Stimulated activated CD8-positive, alpha-beta memory T cell treated with anti-CD3 and anti-CD28 coated beads, Interleukin-15, amount 100 ng/mL, for 4 hours (primary cell): ENCODE results near the gene GALNT1.
A peak's percentile ranks its signal among the peaks of the same experiment; 100 is the strongest.

Experiments used
- DNase-seq, 2 donors: peaks; one replicate each; pipeline ENCODE4 v3.0.0-alpha.2; 2020; ENCODE audit warnings: low read depth in 2 of 2

The GALNT1 gene

DNA sequence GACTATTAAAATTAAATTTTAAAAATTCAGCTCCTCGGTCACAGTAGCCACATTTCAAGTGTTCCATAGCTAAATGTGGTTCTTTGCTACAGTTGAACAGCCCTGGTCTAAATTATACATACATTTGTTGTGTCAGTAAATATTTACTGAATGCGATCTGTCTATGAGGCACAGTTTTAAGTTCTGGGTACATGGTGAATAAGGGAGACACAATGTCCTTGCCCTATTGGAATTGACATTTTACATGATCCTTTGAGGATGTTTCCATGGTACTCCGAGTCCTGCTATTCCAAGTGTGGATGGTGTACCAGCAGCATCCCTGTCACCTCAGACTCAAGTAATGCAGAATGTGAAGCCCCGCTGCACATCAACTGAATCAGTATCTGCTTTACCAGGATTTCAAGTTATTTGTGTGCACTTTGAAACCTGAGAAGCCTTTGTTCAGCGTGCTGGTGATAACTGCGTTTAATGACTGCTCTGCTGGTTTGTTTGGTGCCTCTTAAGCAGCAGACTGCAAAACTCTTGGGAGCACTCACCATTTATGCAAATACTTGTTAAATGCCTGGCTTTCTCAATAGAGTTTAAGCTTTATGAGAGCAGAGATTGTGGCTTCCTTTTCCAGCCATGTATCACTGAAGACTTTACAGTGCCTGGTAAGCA is 1.5 kb downstream of the GALNT1 start:
- DNase-seq, result no peak

DNA sequence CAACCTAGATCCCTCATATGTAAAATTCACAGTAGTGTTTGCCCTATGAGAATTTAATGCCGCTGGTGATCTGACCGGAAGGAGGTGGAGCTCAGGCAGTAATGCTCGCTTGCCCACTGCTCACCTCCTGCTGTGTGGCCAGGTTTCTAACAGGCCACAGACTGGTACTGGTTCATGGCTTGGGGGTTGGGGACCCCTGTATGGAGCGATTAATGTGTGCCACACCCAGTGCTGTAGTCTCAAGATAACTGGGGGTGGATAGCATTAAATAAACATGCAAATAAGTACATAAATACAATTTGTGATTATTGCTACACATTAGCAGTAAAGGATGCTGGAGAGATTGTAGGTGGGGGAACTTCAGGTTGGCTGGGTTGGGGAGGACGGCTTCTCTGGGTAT is 3.2 kb downstream of the GALNT1 start:
- no peak for DNase-seq

DNA sequence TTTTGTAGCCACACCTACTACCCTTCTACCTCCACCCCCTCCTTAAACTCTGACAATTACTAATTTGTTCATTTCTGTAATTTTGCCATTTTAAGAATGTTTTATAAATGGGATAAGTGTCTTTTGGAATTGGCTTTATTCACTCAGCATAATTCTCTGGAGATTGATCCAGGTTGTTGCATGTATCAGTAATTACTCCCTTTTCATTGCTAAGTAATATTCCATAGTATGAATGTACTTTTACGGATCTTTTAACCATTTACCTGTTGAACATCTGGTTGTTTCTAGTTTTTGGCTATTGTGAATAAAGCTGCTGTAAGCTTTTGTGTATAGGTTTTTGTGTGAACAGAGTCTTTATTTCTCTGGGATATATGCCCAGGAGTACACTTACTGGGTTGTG is 4.1 kb downstream of the GALNT1 start:
- DNase-seq, result no peak

DNA sequence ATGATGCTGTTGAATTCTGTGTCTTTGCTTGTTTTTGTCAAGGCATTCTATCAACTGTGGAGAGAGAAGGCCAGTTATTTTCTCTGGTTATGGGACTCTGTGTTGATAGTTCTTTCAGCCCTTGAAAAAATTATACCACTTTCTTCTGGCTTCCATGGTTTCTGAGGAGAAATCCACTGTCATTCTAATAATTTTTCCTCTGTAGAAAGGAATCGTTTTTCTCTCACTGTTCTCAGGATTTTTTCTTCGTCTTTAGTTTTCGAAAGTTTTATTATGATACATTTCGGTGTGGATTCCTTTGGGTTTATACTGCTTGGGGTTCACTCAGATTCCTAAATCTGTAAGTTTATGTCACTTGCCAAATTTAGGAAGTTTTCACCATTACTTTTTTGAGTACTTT is 6.6 kb downstream of the GALNT1 start:
- no peak for DNase-seq

DNA sequence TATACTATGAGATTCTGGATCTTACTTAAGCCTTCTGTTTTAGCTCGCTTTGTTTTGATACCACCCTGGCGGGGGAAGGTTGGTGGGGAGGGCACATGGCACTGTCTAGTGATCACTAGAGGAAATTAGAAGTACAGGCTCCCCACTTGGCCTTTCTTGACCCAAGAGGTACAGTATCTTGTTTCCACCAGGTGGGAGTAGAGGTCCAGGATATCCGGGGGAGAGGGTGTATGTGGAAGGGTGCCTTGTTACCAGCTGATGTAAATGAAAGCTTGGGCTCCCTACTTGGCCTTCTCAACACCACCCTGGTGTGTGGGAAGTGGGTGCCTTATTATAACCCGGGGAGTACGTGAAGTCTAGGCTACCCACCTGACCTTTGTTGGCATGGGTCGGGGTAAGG is 7.5 kb downstream of the GALNT1 start:
- no peak for DNase-seq

DNA sequence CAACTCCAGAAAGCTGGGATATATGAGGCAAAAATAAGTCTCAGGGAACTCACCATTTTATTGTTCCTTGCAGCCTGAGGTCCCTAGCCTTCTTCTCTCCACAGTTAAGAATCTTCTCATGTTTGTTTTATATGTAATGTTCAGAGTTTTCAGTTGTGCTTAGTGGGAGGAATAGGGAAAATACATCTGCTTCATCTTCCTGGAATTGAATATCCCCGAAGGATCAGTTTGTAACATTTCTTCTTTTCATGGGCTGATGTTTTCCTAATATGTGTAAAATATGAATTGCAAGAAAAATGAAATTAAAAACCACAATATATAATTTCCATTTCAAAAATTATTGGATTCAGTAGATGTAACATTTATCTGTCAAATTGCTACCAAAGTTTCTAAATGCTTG is 8.0 kb downstream of the GALNT1 start:
- no peak for DNase-seq

DNA sequence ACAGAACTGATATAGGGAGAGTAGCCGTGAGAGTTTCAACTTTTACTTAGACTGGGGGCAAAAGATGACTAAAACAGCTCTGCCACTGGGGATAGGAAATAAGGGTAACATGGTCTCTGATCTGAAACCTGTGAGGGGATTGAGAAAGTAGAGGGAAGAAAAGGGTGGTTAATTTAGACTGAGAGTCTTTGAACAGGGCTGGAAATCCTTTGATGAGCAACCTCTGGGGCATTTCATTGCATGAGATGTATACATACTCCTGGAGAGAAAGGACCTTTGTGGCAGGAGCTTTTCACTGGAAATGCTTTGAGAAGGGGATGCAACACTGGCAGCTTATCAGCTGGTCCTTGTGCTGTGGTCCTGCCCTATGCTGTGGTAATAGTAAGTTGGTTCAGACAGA is 9.4 kb downstream of the GALNT1 start:
- DNase-seq, result no peak

DNA sequence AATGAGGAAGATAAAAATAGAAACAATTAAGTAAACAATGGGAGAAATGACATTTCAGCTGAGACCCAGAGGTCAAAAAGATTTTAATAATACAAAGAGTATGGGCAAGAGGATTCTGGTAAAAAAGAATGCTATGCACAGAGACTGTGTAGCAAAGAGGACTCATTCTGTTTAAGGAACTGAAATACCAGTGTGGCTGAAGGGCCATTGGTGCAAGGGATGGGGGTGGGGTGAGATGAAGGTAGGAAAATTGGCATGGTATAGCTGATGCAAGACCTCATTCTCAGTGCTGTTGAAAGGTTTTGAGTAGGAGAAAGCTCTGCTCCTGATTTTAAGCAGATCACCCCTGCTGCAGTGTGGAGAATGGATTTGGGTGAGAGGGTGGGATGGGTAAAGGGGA is 10.8 kb downstream of the GALNT1 start:
- DNase-seq, result no peak

DNA sequence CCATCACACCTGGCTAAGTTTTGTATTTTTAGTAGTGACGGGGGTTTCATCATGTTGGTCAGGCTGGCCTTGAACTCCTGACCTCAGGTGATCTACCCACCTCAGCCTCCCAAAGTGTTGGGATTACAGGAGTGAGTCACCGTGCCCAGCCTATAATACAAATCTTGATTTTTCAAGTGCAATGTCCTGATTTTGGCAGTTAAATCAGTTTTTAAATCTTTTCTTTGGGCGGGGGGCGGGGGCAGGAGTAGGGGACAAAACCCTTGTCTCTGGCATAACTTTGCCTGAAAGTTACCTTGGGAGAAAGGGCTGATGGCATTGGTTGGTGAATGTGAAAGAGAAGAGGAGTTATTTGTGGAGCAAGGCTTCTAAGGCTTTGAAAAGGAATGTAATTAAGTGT is 12.3 kb downstream of the GALNT1 start:
- no peak for DNase-seq

DNA sequence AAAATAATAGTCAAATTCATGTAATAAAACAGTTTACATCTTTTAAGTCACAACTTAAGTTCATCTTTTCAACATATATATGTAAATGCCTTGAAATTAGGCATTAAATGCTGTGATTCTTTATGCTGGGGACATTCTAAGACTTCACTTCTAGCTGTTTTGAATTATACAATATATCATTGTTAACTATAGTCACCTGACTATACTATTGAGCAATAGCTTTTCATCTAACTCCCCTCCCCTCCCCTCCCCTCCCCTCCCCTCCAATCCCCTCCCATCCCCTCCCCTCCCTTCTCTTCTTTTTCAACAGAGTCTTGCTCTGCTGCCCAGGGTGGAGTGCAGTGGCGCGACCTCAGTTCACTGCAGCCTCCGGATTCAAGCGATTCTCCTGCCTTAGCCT is 16.2 kb downstream of the GALNT1 start:
- no peak for DNase-seq

DNA sequence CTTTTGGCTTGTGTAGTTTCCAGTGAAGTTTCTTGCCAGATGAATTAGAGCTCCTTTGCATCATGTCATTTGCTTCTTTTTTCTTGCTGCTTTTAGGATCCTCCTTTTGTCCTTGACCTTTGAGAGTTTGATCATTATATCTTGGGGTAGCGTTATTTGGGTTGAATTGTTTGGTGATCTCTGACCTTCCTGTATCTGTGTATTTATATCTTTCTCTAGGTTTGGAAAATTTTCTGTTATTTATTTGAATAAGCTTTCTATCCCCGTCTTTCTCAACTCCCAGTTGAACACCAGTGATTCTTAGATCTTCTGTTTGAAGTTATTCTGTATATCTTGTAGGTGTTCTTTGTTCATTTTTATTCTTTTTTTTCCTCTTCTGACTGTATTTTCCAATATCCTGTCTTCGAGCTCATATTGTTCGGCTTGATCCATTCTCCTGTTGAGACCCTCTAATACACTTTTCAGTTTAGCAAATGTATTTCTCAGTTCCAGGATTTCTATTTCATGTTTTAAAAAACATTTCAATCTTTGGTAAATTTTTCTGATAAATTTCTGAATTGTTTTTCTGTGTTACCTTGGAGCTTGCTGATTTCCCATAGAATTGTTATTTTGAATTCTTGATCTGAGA is 20.8 kb downstream of the GALNT1 start:
- no peak for DNase-seq

DNA sequence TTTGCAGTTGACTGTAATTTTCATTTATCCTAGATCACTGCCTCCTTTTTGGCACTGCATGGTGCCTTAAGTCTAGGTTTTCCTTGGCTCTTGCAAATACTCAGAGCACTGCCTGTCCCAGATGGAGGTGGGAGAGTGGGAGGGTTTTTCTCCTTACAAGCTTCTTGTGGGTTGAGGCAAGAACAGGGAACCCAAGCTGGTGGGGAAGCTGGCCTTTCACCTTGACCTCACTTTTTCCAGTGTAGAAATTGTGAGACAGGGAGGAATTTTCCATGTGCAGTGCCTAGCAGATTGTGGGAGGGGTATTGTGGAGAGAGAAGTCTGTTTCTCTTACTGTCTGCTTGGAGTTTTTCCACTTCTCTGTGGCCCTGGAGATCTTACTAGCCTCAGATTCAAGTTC is 21.5 kb downstream of the GALNT1 start:
- DNase-seq, result no peak

DNA sequence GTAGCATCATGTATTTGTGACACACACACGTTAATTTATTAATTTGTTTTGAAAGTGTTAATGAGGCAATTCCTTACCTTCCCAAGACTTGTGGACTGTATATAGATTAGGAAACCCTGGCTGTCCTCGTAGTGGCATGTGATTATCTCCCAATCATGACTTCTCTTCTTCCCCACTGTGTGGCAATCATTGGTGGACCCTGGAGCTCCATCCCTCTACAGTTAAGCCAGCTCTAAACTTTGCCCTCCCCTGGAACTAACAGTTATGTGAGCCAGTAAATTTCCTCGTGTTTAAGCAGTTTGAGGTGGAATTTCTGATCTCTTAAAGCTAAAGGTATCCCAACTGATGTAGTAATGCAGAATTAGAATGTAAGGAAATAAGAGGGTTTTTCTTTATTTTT is 22.0 kb downstream of the GALNT1 start:
- no peak for DNase-seq

DNA sequence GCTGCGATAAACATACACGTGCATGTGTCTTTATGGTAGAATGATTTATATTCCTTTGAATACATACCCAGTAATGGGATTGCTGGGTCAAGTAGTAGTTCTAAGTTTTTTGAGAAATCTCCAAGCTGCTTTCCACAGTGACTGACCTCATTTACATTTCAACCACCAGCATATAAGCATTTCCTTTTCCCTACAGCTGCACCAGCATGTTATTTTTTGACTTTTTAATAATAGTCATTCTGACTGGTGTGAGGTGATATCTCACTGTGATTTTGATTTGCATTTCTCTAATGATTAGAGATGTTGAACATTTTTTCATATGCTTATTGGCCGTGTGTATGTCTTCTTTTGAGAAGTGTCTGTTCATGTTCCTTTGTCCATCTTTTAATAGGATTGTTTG is 22.8 kb downstream of the GALNT1 start:
- no peak for DNase-seq

DNA sequence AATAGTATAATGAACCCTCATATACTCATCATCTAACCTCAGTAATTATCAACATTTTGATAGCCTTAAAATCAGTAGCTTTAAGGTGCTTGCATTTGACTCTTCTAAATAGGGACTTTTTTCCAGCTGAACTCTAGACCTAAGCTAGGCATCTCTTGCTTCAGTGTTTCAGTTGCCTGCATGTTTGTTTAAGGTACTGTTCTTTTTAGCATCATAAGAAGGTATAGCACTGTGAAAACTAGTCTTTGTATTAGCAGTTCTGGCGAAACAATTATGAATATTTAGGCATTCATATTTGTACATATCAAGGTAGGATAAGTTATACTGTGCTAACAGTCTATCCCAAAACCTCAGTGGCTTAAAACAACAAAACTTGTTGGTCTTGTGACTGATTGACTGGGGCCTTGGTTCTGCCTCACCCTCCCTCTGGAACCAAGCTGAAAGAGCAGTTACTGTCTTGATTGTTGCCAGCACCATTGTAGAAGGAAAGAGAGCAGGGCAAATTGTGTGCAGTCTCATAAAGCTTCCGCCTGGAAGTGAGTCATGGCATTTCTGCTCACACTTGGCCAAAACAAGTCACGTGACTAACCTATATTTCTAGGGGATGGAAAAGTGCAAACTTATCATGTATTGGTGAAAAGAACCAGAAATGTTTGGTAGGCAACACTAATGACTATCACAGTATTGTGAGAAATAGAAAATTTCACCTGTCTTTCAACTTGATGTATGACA is 24.3 kb downstream of the GALNT1 start:
- no peak for DNase-seq

DNA sequence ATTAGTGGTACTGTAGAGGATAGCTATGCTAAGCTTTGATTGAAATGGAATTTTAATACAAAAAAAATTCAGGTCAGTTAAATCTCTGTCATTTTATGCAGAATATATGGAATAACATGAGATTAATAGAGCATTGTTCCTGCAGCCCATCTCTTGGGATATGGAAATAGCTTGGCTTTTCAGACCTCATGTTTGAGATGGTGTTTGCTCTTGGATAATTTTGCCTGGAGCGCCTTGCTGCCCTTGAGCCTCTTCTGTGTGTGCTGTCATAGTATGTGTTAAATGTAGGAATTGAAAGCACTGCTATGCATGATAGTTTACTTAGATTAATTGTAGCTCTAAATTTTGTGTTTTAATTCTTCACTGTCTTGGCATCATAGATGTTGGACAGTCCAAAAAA is 27.7 kb downstream of the GALNT1 start:
- no peak for DNase-seq

DNA sequence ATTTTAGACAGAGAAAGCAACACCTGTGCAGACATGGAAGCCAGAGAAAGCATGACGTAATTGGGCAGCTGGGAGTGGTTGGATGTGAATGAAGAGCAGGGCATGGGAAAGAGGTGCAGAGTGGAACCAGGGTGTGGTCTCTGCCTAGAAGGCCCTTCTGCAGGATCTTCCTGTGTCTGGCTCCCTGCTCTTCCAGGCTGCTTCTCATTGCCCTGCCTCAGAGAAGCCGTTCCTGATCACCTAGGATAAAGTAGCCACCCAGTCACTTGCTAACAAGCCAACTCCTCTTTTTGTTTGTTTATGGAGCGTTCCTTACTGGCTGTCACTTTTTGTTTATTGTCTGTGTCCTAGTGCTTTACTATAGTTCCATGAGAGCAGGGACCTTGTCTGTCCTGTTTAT is 28.5 kb downstream of the GALNT1 start:
- no peak for DNase-seq

DNA sequence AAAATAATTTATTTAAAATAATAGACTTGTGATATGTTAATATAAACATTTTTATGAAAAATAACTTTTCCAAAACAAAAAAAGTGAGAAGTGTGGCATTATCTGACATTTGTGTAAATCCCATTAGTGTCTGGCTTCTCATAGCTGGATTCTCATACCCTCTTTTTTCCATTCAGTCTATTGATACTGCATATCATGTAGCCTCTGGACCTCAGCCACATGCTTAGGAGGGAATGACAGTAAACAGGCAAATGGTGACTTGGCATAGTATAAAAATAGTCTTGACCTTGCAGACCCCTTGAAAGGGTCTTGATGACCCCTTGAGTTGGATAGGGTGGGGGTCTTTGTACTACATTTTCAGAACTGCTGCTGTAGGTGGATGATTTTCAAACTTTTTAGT is 29.2 kb downstream of the GALNT1 start:
- DNase-seq, result no peak

DNA sequence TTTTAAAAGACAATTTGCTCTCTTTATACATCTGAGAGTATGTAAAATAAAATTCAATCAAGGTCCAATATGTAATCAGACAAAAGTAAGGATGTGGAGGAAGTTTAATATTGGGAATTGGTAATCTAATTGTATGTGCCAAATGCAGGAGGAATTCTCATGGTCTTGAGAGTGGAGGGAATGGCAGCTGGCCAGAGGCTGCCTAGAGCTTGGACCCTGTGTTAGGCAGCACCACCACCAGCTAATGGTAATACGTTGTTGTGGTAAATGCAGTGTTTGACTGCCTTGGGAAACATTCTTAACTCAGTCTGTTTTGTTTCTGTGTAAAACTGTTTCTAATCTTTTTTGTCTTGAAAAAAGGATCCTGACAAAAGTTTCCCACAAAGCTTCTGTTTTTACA is 30.0 kb downstream of the GALNT1 start:
- no peak for DNase-seq

DNA sequence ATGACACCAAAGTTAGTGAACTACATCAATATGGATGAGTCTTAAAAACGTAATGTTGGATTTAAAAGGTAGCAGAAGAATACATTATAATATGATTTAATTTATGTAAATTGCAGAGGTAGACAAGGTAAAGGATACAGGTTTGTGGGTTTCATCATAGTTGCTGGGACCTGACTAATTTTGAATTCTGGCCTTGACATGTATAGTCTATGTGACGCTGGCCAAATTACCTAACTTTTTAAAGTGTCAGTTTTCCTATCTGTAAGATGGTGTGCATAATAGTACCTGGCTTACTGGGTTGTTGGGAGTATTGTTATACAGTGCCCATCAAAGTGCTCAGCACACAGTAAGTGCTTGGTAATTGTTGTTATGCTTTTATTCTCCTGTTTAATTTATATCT is 34.5 kb downstream of the GALNT1 start:
- DNase-seq, result no peak

DNA sequence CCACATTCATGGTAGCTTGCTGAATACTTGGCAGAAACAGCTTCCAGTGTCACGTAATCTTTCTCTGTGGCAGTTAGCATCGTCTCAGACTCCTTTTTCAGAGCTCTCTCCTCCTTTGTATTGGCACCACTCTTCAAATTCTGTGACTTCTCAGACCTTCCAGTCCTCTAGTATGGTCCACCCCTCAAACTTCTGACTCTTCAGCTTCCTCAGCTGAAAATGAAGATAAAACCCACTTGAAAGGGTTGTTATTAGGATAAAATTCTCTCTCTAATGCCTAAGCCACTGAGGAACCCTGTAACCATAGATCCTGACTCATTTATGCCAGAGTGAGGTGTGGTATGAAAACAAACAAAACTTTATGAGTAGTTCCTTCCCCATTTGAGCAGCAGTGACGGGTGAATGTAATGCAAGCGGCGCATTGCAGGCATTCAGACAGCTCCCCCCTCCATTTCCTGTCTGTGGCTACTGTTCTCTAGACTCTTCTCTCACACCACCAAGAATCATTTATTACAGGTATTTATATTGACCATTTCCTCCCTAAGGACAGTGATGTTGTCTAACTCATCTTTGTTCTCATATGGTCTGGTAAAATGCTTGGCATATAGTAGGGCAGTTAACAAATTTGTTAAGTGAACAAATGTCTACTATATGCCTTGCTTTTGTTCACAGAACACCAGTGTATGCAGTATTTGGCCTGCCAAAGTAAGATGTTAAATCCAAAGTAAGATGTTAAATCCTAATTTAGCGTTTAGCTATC is 35.3 kb downstream of the GALNT1 start:
- DNase-seq, result peak; percentile 29 to 44

DNA sequence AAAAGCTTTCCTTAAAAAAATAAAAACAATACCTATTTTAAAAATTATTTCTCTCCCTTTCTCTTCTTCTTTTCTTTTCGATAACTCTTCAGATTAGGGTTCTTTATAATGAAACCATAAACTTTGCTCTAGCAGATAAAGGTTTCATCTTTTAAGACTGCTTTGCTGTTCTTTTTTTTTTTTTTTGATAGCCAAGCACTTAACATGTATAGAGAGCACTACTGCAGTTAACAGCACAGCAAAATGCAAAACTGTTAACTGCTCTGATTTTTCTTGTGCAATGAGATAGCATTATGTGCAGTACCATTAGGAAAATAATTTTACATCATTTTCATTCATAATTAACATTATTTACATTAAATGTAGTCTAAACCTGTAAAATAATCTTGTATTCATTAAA is 36.3 kb downstream of the GALNT1 start:
- DNase-seq, result no peak

DNA sequence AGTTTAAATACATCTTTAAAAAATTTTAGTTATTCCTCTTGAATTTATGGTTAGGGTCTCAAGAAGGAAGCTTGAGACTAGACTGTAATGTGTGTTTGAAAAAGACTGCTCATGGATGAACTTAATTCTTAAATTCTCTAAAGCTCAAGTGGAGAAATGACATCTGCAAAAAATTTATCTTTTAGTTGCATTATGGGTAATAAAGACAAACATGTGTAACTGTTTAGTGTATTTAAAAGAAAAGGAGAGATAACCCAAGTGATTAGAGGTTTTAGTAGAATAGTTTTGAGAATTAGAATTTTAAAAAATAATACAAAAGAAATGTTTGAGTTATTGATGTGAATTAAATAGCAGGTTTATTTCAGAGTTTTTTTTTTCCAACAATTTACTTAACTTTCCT is 36.7 kb downstream of the GALNT1 start:
- DNase-seq, result no peak
